Caco-2 (cell line): ENCODE results near the gene PRPSAP2. TPM values are rescaled to one million over a fixed set of nuclear protein-coding genes. Genes with fewer than 3 reads are reported as not detected.

Source experiments
- BruUV-seq: library from RNA; stranded (reverse); fragments of 400-500 nt; replicated peaks from 2 replicates; lab custom pipeline; 2021; lab: Mats Ljungman, UMichigan
- CTCF ChIA-PET: fragments of 300-600 bp; sonication (Branson Sonifier 250); formaldehyde crosslinking; loops from one replicate; lab custom pipeline; 2022; ENCODE audit warnings: antibody characterized with exemption; lab: Charles Lee
- POLR2A ChIA-PET: fragments of 300-600 bp; sonication (Branson Sonifier 250); formaldehyde crosslinking; loops from one replicate; lab custom pipeline; 2022; ENCODE audit warnings: antibody characterized with exemption; lab: Charles Lee
- DNase-seq, 2 experiments: peaks; one replicate each; pipeline versions ENCODE4 v3.0.0 to v3.0.0-alpha.2; 2020 to 2022
- H3K27me3 ChIP-seq: replicated peaks from 2 replicates; pipeline ENCODE4 v1.6.0; 2011; ENCODE audit warnings: low read length; ENCODE audit not compliant: control insufficient read depth, insufficient read depth
- H3K36me3 ChIP-seq: 2 replicates; pipeline ENCODE4 v1.5.1; 2011; ENCODE audit warnings: low read length; ENCODE audit not compliant: control insufficient read depth, insufficient read depth
- H3K4me1 ChIP-seq: fragments of 250-450 bp; sonication (Bioruptor Pico); 2 replicates; pipeline ENCODE4 v1.5.1; 2020; ENCODE audit warnings: mild to moderate bottlenecking
- H3K4me3 ChIP-seq: 2 replicates; pipeline ENCODE4 v1.5.1; 2011; ENCODE audit warnings: low read depth, mild to moderate bottlenecking, control low read depth, low read length
- H3K9me3 ChIP-seq: fragments of 250-450 bp; sonication (Bioruptor Pico); 2 replicates; pipeline ENCODE4 v1.5.1; 2020; ENCODE audit warnings: mild to moderate bottlenecking, moderate library complexity
- H3K27ac Mint-ChIP-seq: one replicate; pipeline ENCODE4 v1.8.0; 2022; ENCODE audit warnings: mixed read lengths; ENCODE audit not compliant: unreplicated experiment
- H3K27me3 Mint-ChIP-seq: one replicate; pipeline ENCODE4 v1.8.0; 2022; ENCODE audit warnings: mixed read lengths; ENCODE audit not compliant: insufficient read depth, unreplicated experiment
- H3K36me3 Mint-ChIP-seq: one replicate; pipeline ENCODE4 v1.8.0; 2022; ENCODE audit warnings: mild to moderate bottlenecking, mixed read lengths; ENCODE audit not compliant: insufficient read depth, unreplicated experiment
- H3K4me1 Mint-ChIP-seq: one replicate; pipeline ENCODE4 v1.8.0; 2022; ENCODE audit warnings: low read depth, mixed read lengths; ENCODE audit not compliant: unreplicated experiment
- H3K4me3 Mint-ChIP-seq: one replicate; pipeline ENCODE4 v1.8.0; 2022; ENCODE audit warnings: mild to moderate bottlenecking, moderate library complexity, mixed read lengths; ENCODE audit not compliant: unreplicated experiment
- H3K9me3 Mint-ChIP-seq: one replicate; pipeline ENCODE4 v1.8.0; 2022; ENCODE audit warnings: mixed read lengths; ENCODE audit not compliant: unreplicated experiment
- CTCF ChIP-seq, 2 experiments: fragments of 200-600 bp in 1 of 2; IDR thresholded peaks; 1 replicate in 1 of 2; 2 replicates in 1 of 2; pipeline versions ENCODE4 v1.5.1 to v1.8.0; 2011 to 2022; ENCODE audit warnings: antibody characterized with exemption in 1 of 2, control low read depth in 1 of 2, inconsistent platforms in 1 of 2, low read depth in 1 of 2, low read length in 1 of 2, mild to moderate bottlenecking in 1 of 2, moderate library complexity in 1 of 2; ENCODE audit not compliant: insufficient read depth in 1 of 2, severe bottlenecking in 1 of 2, unreplicated experiment in 1 of 2
- intact Hi-C: fragments of 100-400 bp; cut with micrococcal nuclease; formaldehyde crosslinking; loops from one replicate; pipeline ENCODE4 v1.10.0; 2022; ENCODE audit not compliant: unreplicated experiment
- total RNA-seq: library from RNA; stranded (reverse); gene quantifications from 2 replicates; pipeline ENCODE4 v1.2.3, GENCODE V29; 2022

PRPSAP2 gene
- total RNA-seq, 1 experiment from 2014 or later: 49.0 TPM

- TF ChIP-seq CTCF (IDR thresholded peaks at IDR 0.05; ENCODE audit: insufficient read depth in 1 of 2, low read depth in 1 of 2, low read length in 1 of 2, severe bottlenecking in 1 of 2, unreplicated experiment in 1 of 2): no peak
- CTCF ChIA-PET: no interaction called here
- no peak overlapping the region for H3K4me3 ChIP-seq
- H3K27me3 ChIP-seq: no peaks in the 10 kb centered on the region
- no TSS peak for BruUV-seq
- H3K36me3 Mint-ChIP-seq: peaks cover 74% of the 10 kb centered on the region
- no peak overlapping the region for H3K27ac Mint-ChIP-seq
- no peak for DNase-seq
- intact Hi-C loops: no loop called here
- POLR2A ChIA-PET: no interaction called here
- peaks cover 6% of the 10 kb centered on the region for H3K9me3 ChIP-seq
- H3K36me3 ChIP-seq: peaks cover 7% of the 10 kb centered on the region
- no peaks in the 10 kb centered on the region for H3K4me1 ChIP-seq
- no peaks in the 10 kb centered on the region for H3K27me3 Mint-ChIP-seq
- no peak overlapping the region for H3K4me3 Mint-ChIP-seq
- H3K9me3 Mint-ChIP-seq: peaks cover 10% of the 10 kb centered on the region
- H3K4me1 Mint-ChIP-seq: no peaks in the 10 kb centered on the region
Measured at GRCh38 chr17:18891541-18891940, 33.6 kb downstream of the PRPSAP2 start.

GRCh38 chr17:18896146-18896545 is 38.2 kb downstream of the PRPSAP2 start:
- POLR2A ChIA-PET: no interaction called here
- no peaks in the 10 kb centered on the region for H3K27me3 ChIP-seq
- peaks cover 10% of the 10 kb centered on the region for H3K9me3 Mint-ChIP-seq
- no peak overlapping the region for H3K27ac Mint-ChIP-seq
- H3K36me3 ChIP-seq: peaks cover 7% of the 10 kb centered on the region
- no peaks in the 10 kb centered on the region for H3K4me1 Mint-ChIP-seq
- no peaks in the 10 kb centered on the region for H3K4me1 ChIP-seq
- peaks cover 88% of the 10 kb centered on the region for H3K36me3 Mint-ChIP-seq
- no peak overlapping the region for H3K4me3 Mint-ChIP-seq
- H3K9me3 ChIP-seq: peaks cover 6% of the 10 kb centered on the region
- no TSS peak for BruUV-seq
- TF ChIP-seq CTCF (IDR thresholded peaks at IDR 0.05; ENCODE audit: insufficient read depth in 1 of 2, low read depth in 1 of 2, low read length in 1 of 2, severe bottlenecking in 1 of 2, unreplicated experiment in 1 of 2): no peak
- intact Hi-C loops: no loop called here
- H3K4me3 ChIP-seq: no peak overlapping the region
- H3K27me3 Mint-ChIP-seq: no peaks in the 10 kb centered on the region
- CTCF ChIA-PET: no interaction called here
- DNase-seq: no peak

- no peak for DNase-seq
- Mint-ChIP-seq H3K27me3 (no peaks in the 10 kb centered on the region), H3K4me1 (no peaks in the 10 kb centered on the region), H3K36me3 (peaks cover 82% of the 10 kb centered on the region), H3K9me3 (peaks cover 10% of the 10 kb centered on the region), H3K4me3 (no peak overlapping the region), H3K27ac (no peak overlapping the region)
- intact Hi-C loops: no loop called here
- peaks cover 7% of the 10 kb centered on the region for H3K36me3 ChIP-seq
- TF ChIP-seq CTCF (IDR thresholded peaks at IDR 0.05; ENCODE audit: insufficient read depth in 1 of 2, low read depth in 1 of 2, low read length in 1 of 2, severe bottlenecking in 1 of 2, unreplicated experiment in 1 of 2): no peak
- peaks cover 6% of the 10 kb centered on the region for H3K9me3 ChIP-seq
- no peaks in the 10 kb centered on the region for H3K4me1 ChIP-seq
- ChIA-PET CTCF (no interaction called here), POLR2A (no interaction called here)
- H3K27me3 ChIP-seq: no peaks in the 10 kb centered on the region
- H3K4me3 ChIP-seq: no peak overlapping the region
- no TSS peak for BruUV-seq
Measured at GRCh38 chr17:18896947-18897346, 39.0 kb downstream of the PRPSAP2 start.
